Neuronal stem cell (in vitro differentiated cells): Measurements from ENCODE around the gene TMEM198.

ENCODE experiments used
- DNase-seq: peaks from one replicate; pipeline ENCODE4 v3.0.0-alpha.2; 2013; ENCODE audit warnings: low spot score
- H2AFZ ChIP-seq: one replicate; pipeline ENCODE4 v1.6.1; 2013; ENCODE audit warnings: mild to moderate bottlenecking, low read length, inconsistent platforms
- H2AK5ac ChIP-seq: 2 replicates; pipeline ENCODE4 v1.6.1; 2013; ENCODE audit warnings: low read depth, mild to moderate bottlenecking, inconsistent platforms, low read length, moderate library complexity, mixed read lengths
- H2BK120ac ChIP-seq: 2 replicates; pipeline ENCODE4 v1.6.1; 2013; ENCODE audit warnings: low read depth, mild to moderate bottlenecking, inconsistent platforms, low read length, moderate library complexity, mixed read lengths
- H2BK12ac ChIP-seq: one replicate; pipeline ENCODE4 v1.6.1; 2013; ENCODE audit warnings: low read length, inconsistent platforms
- H2BK15ac ChIP-seq: 2 replicates; pipeline ENCODE4 v1.6.1; 2013; ENCODE audit warnings: mild to moderate bottlenecking, low read length, inconsistent platforms, mixed read lengths
- H2BK5ac ChIP-seq: one replicate; pipeline ENCODE4 v1.6.1; 2013; ENCODE audit warnings: inconsistent platforms, mild to moderate bottlenecking, low read length, moderate library complexity
- H3K14ac ChIP-seq: one replicate; pipeline ENCODE4 v1.6.1; 2013; ENCODE audit warnings: low read length, inconsistent platforms
- H3K18ac ChIP-seq: 2 replicates; pipeline ENCODE4 v1.6.1; 2013; ENCODE audit warnings: low read length, inconsistent platforms
- H3K23ac ChIP-seq: 2 replicates; pipeline ENCODE4 v1.6.1; 2013; ENCODE audit warnings: low read depth, mild to moderate bottlenecking, mixed read lengths, low read length, inconsistent platforms; ENCODE audit not compliant: poor library complexity
- H3K27ac ChIP-seq: replicated peaks from 3 replicates; pipeline ENCODE4 v1.5.1; 2013; ENCODE audit warnings: low read length, inconsistent platforms
- H3K27me3 ChIP-seq, 3 experiments: 2 replicates each; pipeline ENCODE4 v1.6.1; 2013; ENCODE audit warnings: low read length in 3 of 3, mild to moderate bottlenecking in 2 of 3, inconsistent platforms in 1 of 3, low read depth in 1 of 3, mixed read lengths in 1 of 3, moderate library complexity in 1 of 3; ENCODE audit not compliant: control insufficient read depth in 3 of 3, insufficient read depth in 3 of 3
- H3K36me3 ChIP-seq, 2 donors: replicated peaks in 1 of 2; 2 replicates each; pipeline ENCODE4 v1.6.1; 2013; ENCODE audit warnings: low read length in 2 of 2; ENCODE audit not compliant: control insufficient read depth in 2 of 2, insufficient read depth in 2 of 2
- H3K4ac ChIP-seq: 2 replicates; pipeline ENCODE4 v1.6.1; 2013; ENCODE audit warnings: inconsistent platforms, mild to moderate bottlenecking, low read length, moderate library complexity
- H3K4me1 ChIP-seq, 2 donors: 1 replicate in 1 of 2; 2 replicates in 1 of 2; pipeline ENCODE4 v1.6.1; 2013; ENCODE audit warnings: low read length in 2 of 2, low read depth in 1 of 2; ENCODE audit not compliant: control insufficient read depth in 2 of 2, insufficient read depth in 1 of 2
- H3K4me2 ChIP-seq: one replicate; pipeline ENCODE4 v1.6.1; 2013; ENCODE audit warnings: mild to moderate bottlenecking, low read length, inconsistent platforms; ENCODE audit not compliant: insufficient read depth, poor library complexity, severe bottlenecking
- H3K4me3 ChIP-seq, 2 donors: 2 replicates each; pipeline ENCODE4 v1.5.1; 2013; ENCODE audit warnings: low read length in 2 of 2, mild to moderate bottlenecking in 2 of 2, inconsistent platforms in 1 of 2, moderate library complexity in 1 of 2
- H3K79me1 ChIP-seq: one replicate; pipeline ENCODE4 v1.6.1; 2013; ENCODE audit warnings: low read depth, mild to moderate bottlenecking, inconsistent platforms, low read length, moderate library complexity
- H3K9ac ChIP-seq: one replicate; pipeline ENCODE4 v1.6.1; 2013; ENCODE audit warnings: mild to moderate bottlenecking, low read depth, low read length, inconsistent platforms; ENCODE audit not compliant: poor library complexity
- H3K9me3 ChIP-seq, 2 donors: replicated peaks in 1 of 2; 2 replicates each; pipeline versions ENCODE3 to v1.6.1; 2013; ENCODE audit warnings: low read length in 2 of 2, mild to moderate bottlenecking in 2 of 2, inconsistent platforms in 1 of 2, low read depth in 1 of 2, mixed read lengths in 1 of 2, moderate library complexity in 1 of 2; ENCODE audit not compliant: control insufficient read depth in 2 of 2, insufficient read depth in 1 of 2
- H4K8ac ChIP-seq: one replicate; pipeline ENCODE4 v1.6.1; 2013; ENCODE audit warnings: low read depth, mild to moderate bottlenecking, inconsistent platforms, low read length, moderate library complexity
- H4K91ac ChIP-seq: one replicate; pipeline ENCODE4 v1.6.1; 2013; ENCODE audit warnings: low read length, low read depth, mild to moderate bottlenecking, inconsistent platforms; ENCODE audit not compliant: poor library complexity
- WGBS, 2 donors: extraction: QIAGEN DNeasy Blood & Tissue Kit; methylation state at CpG; one replicate each; pipeline ENCODE4 v1.1.7; 2013; ENCODE audit warnings: missing lambda C conversion rate in 2 of 2, mixed read lengths in 1 of 2; ENCODE audit not compliant: insufficient read length in 2 of 2, insufficient replicate concordance in 1 of 2; ENCODE audit errors: extremely low coverage in 2 of 2; 5-methylcytosine and 5-hydroxymethylcytosine counted together

The TMEM198 gene

DNA sequence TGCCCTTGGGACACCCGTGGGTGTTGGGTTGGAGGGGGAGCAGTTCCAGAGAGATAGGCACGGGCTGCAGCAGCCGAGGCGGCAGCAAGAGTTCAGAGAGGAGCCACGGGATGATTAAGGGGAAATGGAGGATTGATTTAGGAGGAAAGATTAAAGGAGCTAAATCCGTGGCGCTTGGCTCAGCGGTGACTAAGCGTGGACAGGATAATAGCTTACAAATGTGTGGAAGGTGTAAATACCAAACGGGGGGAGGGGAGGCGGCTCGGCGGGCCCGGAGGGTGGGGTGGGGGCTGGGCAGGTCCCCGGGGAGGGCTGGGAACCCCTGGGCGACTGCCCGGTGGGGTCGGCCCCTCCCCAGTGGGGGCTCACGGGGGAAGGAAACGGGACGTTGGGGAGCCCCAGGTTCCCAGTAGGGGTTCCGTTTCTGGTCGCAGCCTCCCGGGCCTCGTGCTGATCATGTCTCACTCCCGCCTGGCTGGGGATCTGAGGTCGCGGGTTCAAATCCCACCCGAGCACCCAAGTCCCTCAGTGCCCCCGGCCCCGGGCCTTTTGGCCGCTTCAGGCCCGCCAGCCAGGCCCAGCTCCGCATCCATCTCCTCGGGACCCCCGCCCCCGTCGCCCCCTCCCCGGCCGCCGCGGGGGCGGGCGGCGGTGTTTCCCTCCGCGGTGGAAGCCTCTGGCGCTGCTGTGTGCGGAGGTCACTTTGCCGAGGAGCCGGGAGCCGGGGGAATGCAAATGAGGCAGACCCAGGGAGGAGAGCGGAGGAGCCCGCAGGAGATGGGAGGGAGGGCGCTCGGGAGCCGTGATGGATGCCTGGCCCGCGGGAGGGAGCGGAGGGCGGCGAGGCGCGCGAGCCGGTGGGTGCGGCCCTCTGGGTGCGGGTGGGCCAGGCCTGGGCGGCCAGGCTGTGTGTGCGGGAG, 21.5 kb upstream of the TMEM198 start:
- Histone ChIP-seq H3K79me1 (no peaks in the 10 kb centered on the region), H3K14ac (peak overlapping the region; percentile 11), H3K4ac (no peak overlapping the region), H3K18ac (peak overlapping the region; percentile 77), H3K9me3 (no peaks in the 10 kb centered on the region), H3K4me1 (peaks cover 40 to 42% of the 10 kb centered on the region in 2 donors), H3K36me3 (no peaks in the 10 kb centered on the region), H2BK12ac (no peak overlapping the region), H2BK15ac (peak overlapping the region; percentile 44), H4K91ac (no peak overlapping the region), H3K27ac (peak overlapping the region; percentile 20), H2BK120ac (no peak overlapping the region), H3K4me3 (no peak overlapping the region), H2AK5ac (peak overlapping the region; percentile 60), H3K23ac (no peak overlapping the region), H3K4me2 (peak overlapping the region; percentile 58), H4K8ac (no peak overlapping the region), H2AFZ (peak overlapping the region; percentile 82), H3K27me3 (peaks cover 4 to 72% (median 33%) of the 10 kb centered on the region in 3 experiments), H3K9ac (peak overlapping the region; percentile 75), H2BK5ac (no peak overlapping the region)
- WGBS, 2 donors: no CpG with 5 or more reads among the region's 70 CpGs
- no peak for DNase-seq

DNA sequence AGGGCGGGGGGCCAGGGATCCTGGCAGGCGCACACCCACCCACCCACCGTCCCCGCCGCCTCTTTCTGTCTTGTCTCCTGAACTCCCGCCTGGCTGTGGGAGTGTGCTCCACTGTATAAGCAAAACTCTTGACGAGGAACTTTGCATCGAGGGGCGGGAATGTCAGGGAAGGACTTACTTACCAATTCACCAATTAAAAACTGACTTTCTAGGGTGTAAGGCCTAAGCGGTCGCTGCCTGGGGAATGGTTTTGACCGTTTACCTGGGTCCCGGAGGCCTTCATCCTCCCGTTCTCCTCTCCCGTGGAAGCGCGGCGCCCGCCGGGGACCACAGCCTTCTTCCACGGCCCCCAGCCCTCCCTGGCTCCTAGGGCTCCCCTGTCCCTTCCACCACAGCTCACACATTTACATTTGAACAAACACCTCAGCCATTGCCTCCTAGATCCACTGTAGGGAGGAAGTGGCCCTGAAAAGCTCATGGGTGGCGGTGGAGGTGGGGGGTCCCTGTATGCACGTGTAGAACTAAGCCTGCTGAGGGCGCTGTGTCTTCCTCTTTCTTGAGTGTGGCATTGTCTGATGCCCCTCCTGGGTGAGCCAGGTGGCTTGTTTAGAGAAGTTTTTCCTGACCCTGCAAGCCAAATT, 20.7 kb upstream of the TMEM198 start:
- H3K4me2 ChIP-seq: peak overlapping the region; percentile 58
- H3K36me3 ChIP-seq: no peaks in the 10 kb centered on the region
- peak overlapping the region; percentile 58 for H3K23ac ChIP-seq
- H3K4me3 ChIP-seq: no peak overlapping the region
- DNase-seq: no peak
- H3K4ac ChIP-seq: no peak overlapping the region
- H3K79me1 ChIP-seq: no peaks in the 10 kb centered on the region
- no peak overlapping the region for H3K14ac ChIP-seq
- H2BK5ac ChIP-seq: no peak overlapping the region
- no peak overlapping the region for H4K91ac ChIP-seq
- H2BK15ac ChIP-seq: peak overlapping the region; percentile 56
- H3K4me1 ChIP-seq: peaks cover 40 to 42% of the 10 kb centered on the region in 2 donors
- no peak overlapping the region for H3K27ac ChIP-seq
- H2AK5ac ChIP-seq: peak overlapping the region; percentile 56
- no peak overlapping the region for H2BK12ac ChIP-seq
- H4K8ac ChIP-seq: no peak overlapping the region
- H2BK120ac ChIP-seq: peak overlapping the region; percentile 27
- no peaks in the 10 kb centered on the region for H3K9me3 ChIP-seq
- peak overlapping the region; percentile 82 for H2AFZ ChIP-seq
- no CpG with 5 or more reads among the region's 24 CpGs for WGBS, 2 donors
- H3K18ac ChIP-seq: peak overlapping the region; percentile 94
- H3K9ac ChIP-seq: peak overlapping the region; percentile 75
- peaks cover 4 to 70% (median 36%) of the 10 kb centered on the region in 3 experiments for H3K27me3 ChIP-seq

DNA sequence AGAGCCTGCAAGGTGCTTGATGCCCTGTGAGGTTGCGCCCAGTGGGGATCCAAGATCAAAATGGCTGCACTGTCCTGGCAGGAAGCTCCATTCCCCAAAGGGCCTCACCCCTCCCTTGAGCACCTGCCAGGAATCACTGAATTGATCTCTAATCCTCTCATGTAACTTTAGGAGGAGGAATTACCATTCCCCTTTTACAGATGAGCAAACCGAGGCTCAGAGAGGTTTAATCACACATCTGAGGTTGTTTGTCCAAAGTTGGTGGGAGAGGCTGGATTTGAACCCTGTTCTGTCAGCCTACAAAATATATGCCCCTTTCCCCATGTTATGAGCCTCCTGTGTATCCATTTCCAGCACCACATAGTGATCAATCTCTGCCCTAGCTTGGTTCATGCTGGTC, 19.0 kb upstream of the TMEM198 start:
- H3K36me3 ChIP-seq: no peaks in the 10 kb centered on the region
- H2BK12ac ChIP-seq: no peak overlapping the region
- H3K14ac ChIP-seq: no peak overlapping the region
- H4K8ac ChIP-seq: no peak overlapping the region
- H3K18ac ChIP-seq: no peak overlapping the region
- no peak for DNase-seq
- no peak overlapping the region for H2BK120ac ChIP-seq
- H3K27me3 ChIP-seq: peaks cover 4 to 72% (median 47%) of the 10 kb centered on the region in 3 experiments
- no peaks in the 10 kb centered on the region for H3K9me3 ChIP-seq
- no peak overlapping the region for H3K4me3 ChIP-seq
- H2AK5ac ChIP-seq: peak overlapping the region; percentile 51
- H2BK15ac ChIP-seq: no peak overlapping the region
- no peak overlapping the region for H3K9ac ChIP-seq
- WGBS, 2 donors: no CpG with 5 or more reads among the region's 2 CpGs
- no peaks in the 10 kb centered on the region for H3K79me1 ChIP-seq
- no peak overlapping the region for H3K4ac ChIP-seq
- H3K4me2 ChIP-seq: no peak overlapping the region
- H3K4me1 ChIP-seq: peaks cover 43 to 45% of the 10 kb centered on the region in 2 donors
- no peak overlapping the region for H2BK5ac ChIP-seq
- no peak overlapping the region for H4K91ac ChIP-seq
- no peak overlapping the region for H3K27ac ChIP-seq
- no peak overlapping the region for H2AFZ ChIP-seq
- no peak overlapping the region for H3K23ac ChIP-seq
